HEK293 (cell line): ENCODE data around the gene TBC1D14.
A peak's percentile ranks its signal among the peaks of the same experiment; 100 is the strongest.

Source experiments
- CTCF ChIA-PET: fragments of 350-600 bp; formaldehyde crosslinking; extraction: SDS; loops from one replicate; lab custom pipeline; 2021; ENCODE audit warnings: antibody characterized with exemption; lab: Yijun Ruan, JAX
- POLR2A ChIA-PET: fragments of 300-600 bp; formaldehyde crosslinking; extraction: SDS; loops from one replicate; lab custom pipeline; 2020; ENCODE audit warnings: antibody characterized with exemption, inconsistent platforms; lab: Yijun Ruan, JAX
- H3K27ac ChIP-seq: fragments of 200-500 bp; sonication (Bioruptor generic); 2 replicates; pipeline ENCODE4 v1.5.1; 2014; ENCODE audit warnings: low read depth, low read length, control low read depth, inconsistent platforms; ENCODE audit errors: extremely low read depth
- H3K36me3 ChIP-seq, 2 experiments: fragments of 200-500 bp in 1 of 2; sonication (Bioruptor generic) in 1 of 2; 1 replicate in 1 of 2; 2 replicates in 1 of 2; pipeline ENCODE4 v1.5.1; 2014 to 2017; ENCODE audit warnings: inconsistent platforms in 2 of 2, low read length in 2 of 2; ENCODE audit not compliant: control insufficient read depth in 2 of 2, insufficient read depth in 1 of 2
- H3K4me1 ChIP-seq: fragments of 200-500 bp; sonication (Bioruptor generic); 2 replicates; pipeline ENCODE4 v1.5.1; 2014; ENCODE audit warnings: mild to moderate bottlenecking, low read length, inconsistent platforms; ENCODE audit not compliant: control insufficient read depth, insufficient read depth
- H3K4me3 ChIP-seq: 2 replicates; pipeline ENCODE4 v1.5.1; 2011; ENCODE audit warnings: low read depth, mild to moderate bottlenecking, control low read depth, low read length, moderate library complexity
- H3K9me3 ChIP-seq: fragments of 200-500 bp; sonication (Bioruptor generic); 2 replicates; pipeline ENCODE4 v1.5.1; 2014; ENCODE audit warnings: low read depth, low read length, inconsistent platforms; ENCODE audit not compliant: control insufficient read depth, insufficient read depth
- CTCF ChIP-seq: fragments of 450-650 bp; formaldehyde crosslinking; IDR thresholded peaks from 2 replicates; pipeline ENCODE4 v1.5.1; 2016; ENCODE audit warnings: missing biosample characterization, missing genetic modification characterization
- GLI2 ChIP-seq: fragments of 450-650 bp; formaldehyde crosslinking; IDR thresholded peaks from 2 replicates; pipeline ENCODE4; 2017; ENCODE audit warnings: missing biosample characterization, missing genetic modification characterization, low read depth, borderline replicate concordance
- GLIS2 ChIP-seq: fragments of 450-650 bp; formaldehyde crosslinking; IDR thresholded peaks from 2 replicates; pipeline ENCODE4 v1.5.1; 2016; ENCODE audit warnings: missing biosample characterization, missing genetic modification characterization
- HIC1 ChIP-seq: fragments of 450-650 bp; formaldehyde crosslinking; IDR thresholded peaks from 2 replicates; pipeline ENCODE4 v1.5.1; 2016; ENCODE audit warnings: missing biosample characterization, missing genetic modification characterization
- KLF1 ChIP-seq: fragments of 450-650 bp; formaldehyde crosslinking; IDR thresholded peaks from 2 replicates; pipeline ENCODE4 v1.5.1; 2016; ENCODE audit warnings: missing biosample characterization, missing genetic modification characterization
- TRIM28 ChIP-seq: IDR thresholded peaks from 2 replicates; pipeline ENCODE4 v1.6.1; 2011; ENCODE audit warnings: low read length, control low read depth, borderline replicate concordance
- ZEB2 ChIP-seq: fragments of 450-650 bp; formaldehyde crosslinking; IDR thresholded peaks from 2 replicates; pipeline ENCODE4 v1.5.1; 2016; ENCODE audit warnings: missing biosample characterization, missing genetic modification characterization
- ZNF24 ChIP-seq: fragments of 450-650 bp; formaldehyde crosslinking; IDR thresholded peaks from 2 replicates; pipeline ENCODE4 v1.5.1; 2016; ENCODE audit warnings: missing biosample characterization, missing genetic modification characterization
- ZNF398 ChIP-seq: fragments of 450-650 bp; formaldehyde crosslinking; IDR thresholded peaks from 2 replicates; pipeline ENCODE4 v1.5.1; 2017; ENCODE audit warnings: missing biosample characterization, missing genetic modification characterization
- ZNF501 ChIP-seq: fragments of 450-650 bp; formaldehyde crosslinking; IDR thresholded peaks from 2 replicates; pipeline ENCODE4 v1.5.1; 2016; ENCODE audit warnings: missing biosample characterization, missing genetic modification characterization
- ZNF544 ChIP-seq: fragments of 450-650 bp; formaldehyde crosslinking; IDR thresholded peaks from 2 replicates; pipeline ENCODE4 v1.5.0; 2017; ENCODE audit warnings: missing biosample characterization, missing genetic modification characterization
- ZNF654 ChIP-seq: fragments of 450-650 bp; formaldehyde crosslinking; IDR thresholded peaks from 2 replicates; pipeline ENCODE4 v1.5.1; 2016; ENCODE audit warnings: low read depth, missing biosample characterization, missing genetic modification characterization
- ZSCAN18 ChIP-seq: fragments of 450-650 bp; formaldehyde crosslinking; IDR thresholded peaks from 2 replicates; pipeline ENCODE4 v1.5.1; 2016; ENCODE audit warnings: missing biosample characterization, missing genetic modification characterization
- ZSCAN30 ChIP-seq: fragments of 450-650 bp; IDR thresholded peaks from 2 replicates; pipeline ENCODE4 v1.5.1; 2018; ENCODE audit warnings: missing biosample characterization, mild to moderate bottlenecking, missing genetic modification characterization, moderate library complexity

Gene TBC1D14

GRCh38 chr4:7070729-7071511, 161.3 kb downstream of the TBC1D14 start:
- Histone ChIP-seq H3K4me3 (no peak overlapping the region), H3K36me3 (peaks cover 0 to 9% of the 10 kb centered on the region in 2 experiments; a peak in 1 of 3 replicates), H3K27ac (no peak overlapping the region), H3K9me3 (no peaks in the 10 kb centered on the region), H3K4me1 (peaks cover 2% of the 10 kb centered on the region; the same call in 1 of the 2 replicates)
- no peak for TF ChIP-seq ZNF24 (tag by site-specific recombination)
- TF ChIP-seq GLIS2 (tag by site-specific recombination) = 0 out of 2 replicates have a peak, but pooled peaks have one; percentile 21
- TF ChIP-seq TRIM28 = peak; percentile 18; the same call in 1 of the 2 replicates
- TF ChIP-seq CTCF = peak; percentile 83
- TF ChIP-seq ZNF654 = peak; percentile 67
- no peak for TF ChIP-seq GLI2 (tag by site-specific recombination)
- 0 out of 2 replicates have a peak, but pooled peaks have one; percentile 26 for TF ChIP-seq HIC1 (tag by site-specific recombination)
- peak; percentile 51; the same call in 1 of the 2 replicates for TF ChIP-seq ZEB2 (tag by site-specific recombination)
- ChIA-PET POLR2A (no interaction called here), CTCF (interaction anchor here (0.6 to 6.3 kb wide), 27 partner anchors 9 to 1636 kb away, joined by 3 to 69 read pairs (median 4); partner anchors contain the start of gene TADA2B)

- CTCF ChIA-PET = no interaction called here
- TF ChIP-seq ZSCAN30 (tag by site-specific recombination) (no peak), KLF1 (tag by site-specific recombination) (no peak), ZNF501 (no peak), ZNF398 (tag by site-specific recombination) (no peak), ZNF544 (tag by site-specific recombination) (no peak), ZSCAN18 (no peak)
- TF ChIP-seq, all 188 proteins: peak for 0
- POLR2A ChIA-PET = no interaction called here
These were observed 163.4 kb downstream of the TBC1D14 start for GRCh38 chr4:7073059-7073458.

More at GRCh38 chr4:7073059-7073458, 163.4 kb downstream of the TBC1D14 start:
- no peak overlapping the region for H3K4me3 ChIP-seq
- no peaks in the 10 kb centered on the region for H3K36me3 ChIP-seq
- no peak overlapping the region for H3K27ac ChIP-seq
- no peaks in the 10 kb centered on the region for H3K9me3 ChIP-seq
- H3K4me1 ChIP-seq = no peaks in the 10 kb centered on the region
